HG02973 (cell line): ENCODE measurements around the gene PFDN1.

ENCODE experiments used
- ATAC-seq: cut with Tn5 transposase; IDR thresholded peaks from one replicate; pipeline ENCODE4 v1.9.1; 2021; ENCODE audit warnings: moderate library complexity; ENCODE audit not compliant: unreplicated experiment

The PFDN1 gene

DNA sequence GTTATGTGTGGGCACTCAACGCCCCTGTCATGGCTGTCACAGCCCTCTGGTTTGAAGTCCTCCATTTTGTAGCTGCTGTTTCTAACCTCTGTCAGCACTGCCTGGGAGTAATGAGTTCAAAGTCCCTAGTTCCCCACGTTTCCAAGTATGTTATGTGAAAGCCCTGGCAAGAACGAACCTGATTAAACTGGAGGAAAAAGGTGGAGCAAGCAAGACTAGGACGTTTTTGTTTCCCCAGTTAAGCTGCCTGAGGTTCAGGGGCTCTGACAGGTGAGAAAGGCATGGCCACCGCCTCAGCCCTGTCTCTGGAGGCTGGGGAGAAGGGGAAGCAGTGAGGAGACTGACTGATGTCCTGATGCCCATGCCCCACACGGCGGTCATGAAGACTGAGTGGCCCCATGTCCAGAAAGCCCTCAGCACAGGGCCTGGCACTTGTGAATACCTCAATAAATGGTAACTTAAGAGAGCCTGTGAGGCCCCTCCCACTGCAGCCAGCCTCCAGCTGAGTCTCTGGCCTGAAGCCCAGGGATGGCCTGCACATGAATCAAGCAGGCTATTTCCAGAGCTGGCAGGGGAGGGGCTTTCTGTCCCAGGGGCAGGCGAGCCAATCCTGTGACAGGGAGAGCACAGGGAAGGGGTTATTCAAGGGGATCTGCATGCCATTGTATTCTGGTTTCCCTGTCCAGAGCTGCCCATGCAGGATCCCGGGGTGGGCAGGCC, 61.8 kb downstream of the PFDN1 start:
- no peak for ATAC-seq

DNA sequence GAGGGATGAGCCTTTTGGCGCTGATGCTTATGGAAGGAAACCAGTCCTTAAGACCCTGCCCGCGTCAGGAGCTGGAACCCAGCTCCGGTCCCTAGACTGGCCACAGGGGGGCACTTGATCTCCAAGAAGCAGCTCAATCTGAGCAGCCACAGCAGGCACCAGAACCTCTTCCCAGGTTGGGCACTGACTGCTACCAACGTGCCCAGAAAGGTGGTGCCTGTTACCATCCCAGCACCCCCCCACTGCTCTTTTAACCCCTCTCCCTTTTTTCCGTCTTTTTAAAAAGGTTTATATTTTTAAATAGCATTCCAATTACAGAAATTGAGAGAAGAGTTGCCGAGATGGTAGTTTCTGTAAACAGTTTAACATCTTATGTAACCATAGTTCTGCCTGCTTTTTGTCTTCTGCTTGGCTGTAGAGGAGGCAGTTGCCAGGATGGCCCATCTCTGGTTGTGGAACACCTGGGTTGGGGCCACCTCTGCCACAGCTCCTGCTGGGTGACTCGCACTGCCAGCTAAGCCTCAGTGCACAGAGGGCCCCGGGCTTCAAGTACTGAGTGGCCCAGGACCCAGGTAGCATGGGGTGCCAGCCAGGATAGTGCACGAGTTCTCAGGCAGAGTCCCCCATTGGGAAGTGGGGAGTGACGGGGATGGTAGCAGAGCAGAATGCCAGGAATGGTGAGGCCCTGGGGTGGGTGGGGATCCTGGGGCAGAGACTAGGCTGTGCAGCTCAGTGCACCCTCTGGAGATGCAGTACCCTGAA, 62.8 kb downstream of the PFDN1 start:
- peak; percentile 70 for ATAC-seq

DNA sequence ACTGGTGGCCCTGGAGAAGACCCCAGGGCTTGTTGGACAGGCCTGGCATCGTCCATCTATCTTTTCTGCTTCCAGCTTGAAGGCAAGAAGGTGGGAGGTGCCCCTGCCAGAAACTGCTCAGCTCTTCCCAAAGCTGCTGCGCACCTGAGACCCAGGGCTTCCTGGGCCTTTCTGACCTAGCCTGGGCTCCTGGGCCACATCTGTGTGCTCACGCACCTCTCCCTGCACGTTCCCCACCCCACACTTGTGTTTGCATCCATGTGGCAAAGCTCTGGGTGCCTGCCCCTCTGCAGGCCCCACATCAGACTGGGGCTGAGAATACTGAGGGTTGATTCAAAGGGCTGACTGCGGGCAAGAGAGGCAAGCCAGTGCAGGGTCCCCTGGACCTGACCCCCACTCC, 63.4 kb downstream of the PFDN1 start:
- ATAC-seq = no peak

- no peak for ATAC-seq
Observed at GRCh38 chr5:140238756-140239155, 64.1 kb downstream of the PFDN1 start.

- no peak for ATAC-seq
Observed at GRCh38 chr5:140236891-140237598, 65.9 kb downstream of the PFDN1 start.

GRCh38 chr5:140235791-140236551, 66.9 kb downstream of the PFDN1 start:
- no peak for ATAC-seq

GRCh38 chr5:140234377-140234989, 68.4 kb downstream of the PFDN1 start:
- no peak for ATAC-seq

DNA sequence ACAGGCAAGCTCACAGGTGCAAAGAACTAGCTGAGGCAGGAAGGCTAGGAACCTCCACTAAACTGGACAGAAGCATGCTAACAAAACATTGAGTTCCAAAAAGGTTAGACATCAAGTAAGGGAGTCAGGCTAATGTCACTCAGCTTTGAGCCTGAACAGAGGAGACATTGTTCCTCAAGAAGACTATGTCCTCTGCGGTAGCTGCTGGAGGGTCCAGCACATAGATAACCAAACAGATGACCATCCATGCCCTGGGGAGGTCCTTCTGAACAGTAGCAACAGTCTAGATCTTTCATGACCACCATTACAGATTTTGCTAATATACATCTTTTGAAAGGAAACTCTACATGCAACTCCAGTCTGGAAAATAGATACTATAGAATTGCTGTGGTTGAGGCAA, 70.2 kb downstream of the PFDN1 start:
- ATAC-seq = no peak

DNA sequence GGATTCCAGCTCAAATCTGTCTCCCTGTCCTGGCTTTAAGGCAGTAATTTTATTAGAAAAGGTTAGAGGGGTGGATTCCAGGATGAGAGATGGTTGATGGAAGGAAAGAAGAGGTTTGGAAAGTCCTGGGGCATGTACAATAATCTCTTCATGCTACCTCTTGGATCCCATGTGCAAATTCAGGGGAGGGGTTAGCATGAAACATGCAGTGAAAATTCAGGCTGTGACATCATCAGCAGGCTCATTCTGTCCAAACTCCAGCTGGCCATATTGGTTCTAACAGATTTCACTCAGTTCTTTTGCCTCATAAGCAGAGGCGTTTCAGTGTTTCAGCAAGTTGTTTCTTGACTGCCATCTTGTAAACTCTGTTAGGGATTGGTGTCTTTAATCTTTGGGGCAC, 72.5 kb downstream of the PFDN1 start:
- ATAC-seq = no peak

DNA sequence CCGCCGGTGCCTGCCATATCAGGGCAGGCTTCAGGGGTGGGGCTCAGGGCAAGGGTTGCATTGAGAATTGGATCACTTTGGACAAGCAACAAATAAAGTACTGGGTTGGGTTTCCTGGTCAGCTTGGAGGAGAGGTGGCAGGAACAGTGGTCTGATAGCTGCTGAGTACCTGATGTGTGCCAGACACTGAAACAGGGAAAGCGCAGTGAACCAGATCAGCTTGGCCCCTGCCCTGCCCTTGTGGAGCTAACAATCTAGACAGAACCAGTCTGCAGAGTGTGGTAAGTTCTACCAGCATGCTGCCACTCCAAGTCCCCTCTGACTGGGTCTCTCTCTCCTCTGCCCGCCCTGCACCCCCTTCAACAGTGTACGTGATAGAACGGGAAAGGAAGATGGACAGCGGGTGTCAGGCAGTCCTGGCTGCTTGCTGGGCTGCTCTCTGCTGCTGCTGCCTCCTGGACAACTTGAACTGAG, 74.5 kb downstream of the PFDN1 start:
- ATAC-seq = no peak

GRCh38 chr5:140227046-140227445, 75.9 kb downstream of the PFDN1 start:
- ATAC-seq = no peak

- ATAC-seq = no peak
Observed at GRCh38 chr5:140225396-140225795, 77.5 kb downstream of the PFDN1 start.

GRCh38 chr5:140224658-140225057, 78.2 kb downstream of the PFDN1 start:
- ATAC-seq = no peak

DNA sequence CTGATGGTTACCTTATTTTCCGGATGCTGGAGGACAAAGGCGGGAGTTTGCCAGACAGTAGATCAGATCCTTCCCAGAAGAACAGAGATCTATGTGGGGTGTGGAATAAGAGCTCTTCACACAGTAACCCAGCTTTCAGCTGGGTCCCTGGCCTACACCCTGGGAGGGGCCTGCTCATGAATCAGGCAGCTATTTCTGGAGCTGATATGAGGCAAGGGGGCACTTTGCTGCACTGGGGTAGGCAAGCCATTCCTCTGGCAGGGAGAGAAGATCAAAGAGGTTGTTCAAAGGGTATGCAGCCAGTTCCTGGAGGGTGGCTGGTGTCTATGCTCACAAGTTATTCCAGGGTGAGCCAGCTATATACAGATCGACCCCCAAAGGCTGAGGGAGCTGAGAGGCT, 79.3 kb downstream of the PFDN1 start:
- no peak for ATAC-seq

- ATAC-seq = no peak
Observed at GRCh38 chr5:140222416-140222815, 80.5 kb downstream of the PFDN1 start.

DNA sequence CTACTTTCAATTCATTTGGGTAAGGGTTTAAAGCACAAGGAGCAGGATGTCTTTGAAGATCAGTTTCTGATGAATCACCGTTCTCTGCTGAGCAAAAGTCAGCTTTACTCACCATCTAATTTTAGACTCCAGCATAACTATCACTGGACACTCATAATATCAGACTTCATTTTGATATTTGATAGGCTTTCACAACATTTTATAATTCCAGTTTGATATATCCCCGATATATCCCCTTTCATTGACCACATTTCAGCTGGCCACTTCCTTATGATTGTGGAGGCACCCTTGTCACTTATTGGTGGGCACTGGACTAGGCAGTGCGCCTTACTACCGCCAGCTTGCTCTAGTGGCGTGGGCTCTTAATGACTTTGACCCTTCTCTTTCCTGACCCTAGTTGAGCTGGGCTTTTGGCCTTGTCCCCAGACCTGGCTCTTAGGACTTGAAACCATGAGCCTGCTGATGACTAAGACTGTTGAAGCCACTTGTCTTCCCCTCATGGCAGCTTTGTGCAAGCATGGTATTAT, 81.1 kb downstream of the PFDN1 start:
- ATAC-seq = no peak

GRCh38 chr5:140220698-140221064, 82.2 kb downstream of the PFDN1 start:
- ATAC-seq = no peak

GRCh38 chr5:140220032-140220697, 82.7 kb downstream of the PFDN1 start:
- peak; percentile 58 for ATAC-seq

DNA sequence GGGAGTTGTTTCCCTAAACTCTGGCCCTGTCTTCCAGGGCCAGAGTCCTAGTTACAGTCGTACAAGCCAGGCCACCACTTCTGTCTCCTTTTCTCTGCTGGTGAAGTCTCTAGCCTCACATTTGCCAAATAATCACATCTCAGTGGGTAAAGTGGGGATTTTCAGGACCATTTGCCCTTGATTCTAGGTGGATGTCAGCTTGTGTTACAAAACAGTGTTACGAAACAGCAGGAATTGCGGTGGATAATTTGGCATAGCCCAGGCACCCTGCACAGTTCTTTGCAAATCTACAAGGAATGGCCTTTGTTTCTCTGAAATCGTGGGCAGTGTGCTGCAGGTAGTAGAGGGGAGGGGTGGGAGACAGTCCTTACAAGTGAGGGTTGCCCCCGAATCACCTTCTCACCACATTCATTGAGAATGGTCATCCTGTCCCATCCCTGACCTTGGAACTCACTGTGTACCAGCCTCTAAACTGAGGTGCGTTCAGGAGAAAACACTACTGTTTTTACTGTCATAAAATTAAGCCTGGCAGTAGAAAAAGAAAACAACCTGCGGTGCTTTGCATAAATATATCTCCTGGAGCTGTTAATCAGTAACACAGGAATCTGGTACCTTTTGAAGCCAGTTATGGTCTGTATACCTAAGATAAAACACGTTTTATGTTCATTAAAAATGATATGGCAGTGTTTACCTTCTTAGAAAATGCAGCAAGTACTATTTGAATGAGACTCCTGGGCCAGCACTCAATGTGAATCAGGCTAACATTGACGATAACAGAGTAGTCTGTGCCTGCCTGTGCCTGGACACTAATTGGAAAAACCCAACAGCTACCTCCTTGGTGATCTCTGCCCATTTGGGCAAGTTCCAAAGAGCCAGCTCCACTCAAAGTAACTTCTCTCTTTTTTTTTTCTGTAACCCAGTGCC, 83.6 kb downstream of the PFDN1 start:
- peak; percentile 12 for ATAC-seq
